H1 (cell line): ENCODE results near the gene TRIAP1. TPM values are rescaled to one million over a fixed set of nuclear protein-coding genes. Genes with fewer than 3 reads are reported as not detected.

Source experiments
- BACH1 ChIP-seq: IDR thresholded peaks from 2 replicates; pipeline ENCODE4 v1.6.1; 2012; ENCODE audit warnings: low read length, improper control_type of control experiment
- BCL11A ChIP-seq, 2 experiments: IDR thresholded peaks; one replicate each; pipeline ENCODE4 v1.6.1; 2011; ENCODE audit warnings: low read depth in 2 of 2, low read length in 2 of 2, mild to moderate bottlenecking in 2 of 2
- CBX8 ChIP-seq: fragments of 300-800, 300-1000 bp; sonication (generic); IDR thresholded peaks from 2 replicates; pipeline ENCODE4 v1.7.1; 2016; ENCODE audit warnings: low read depth, low read length, borderline replicate concordance
- JUN ChIP-seq: IDR thresholded peaks from 2 replicates; pipeline ENCODE4 v1.6.1; 2011; ENCODE audit warnings: low read depth, mild to moderate bottlenecking, improper control_type of control experiment, low read length
- RFX5 ChIP-seq: IDR thresholded peaks from 2 replicates; pipeline ENCODE4 v1.6.1; 2011; ENCODE audit warnings: low read depth, low read length, improper control_type of control experiment, borderline replicate concordance
- SIN3A ChIP-seq, 2 experiments: IDR thresholded peaks in 1 of 2; conservative IDR thresholded peaks in 1 of 2; 2 replicates each; pipeline ENCODE4 v1.6.1; 2011 to 2012; ENCODE audit warnings: low read length in 2 of 2, improper control_type of control experiment in 1 of 2, low read depth in 1 of 2, mild to moderate bottlenecking in 1 of 2
- polyA plus RNA-seq, 7 experiments: library from polyadenylated mRNA; depleted of rRNA in 3 of 7; stranded (reverse) in 5 of 7; unstranded in 2 of 7; fragments of >200 nt in 5 of 7; fragments of 200-250 nt in 2 of 7; gene quantifications; 1 replicate in 5 of 7; 2 replicates in 1 of 7; 4 replicates in 1 of 7; pipeline versions ENCODE4 v1.2.1 to v1.2.3, GENCODE V29; 2011 to 2013; ENCODE audit warnings: missing spikeins in 2 of 7, mixed read lengths in 2 of 7
- total RNA-seq: library from RNA; stranded (reverse); fragmentation: NEBNext Ultra II Directional; extraction: Animal tissue kit (Norgen Biotek cat#: 25700); gene quantifications from 2 replicates; pipeline ENCODE4 v1.2.1, GENCODE V29; 2021
- TF ChIP-seq, protein P1 (sequence below): IDR thresholded peaks from 2 replicates; pipeline ENCODE4 v1.6.1; 2012; ENCODE audit warnings: low read length, inconsistent platforms

Gene TRIAP1
- total and polyA plus RNA-seq, 2 of the 8 experiments (the other 6 are each of a cell fraction or from before 2014, with no cell fraction given) = 42.0 to 63.4 TPM

DNA sequence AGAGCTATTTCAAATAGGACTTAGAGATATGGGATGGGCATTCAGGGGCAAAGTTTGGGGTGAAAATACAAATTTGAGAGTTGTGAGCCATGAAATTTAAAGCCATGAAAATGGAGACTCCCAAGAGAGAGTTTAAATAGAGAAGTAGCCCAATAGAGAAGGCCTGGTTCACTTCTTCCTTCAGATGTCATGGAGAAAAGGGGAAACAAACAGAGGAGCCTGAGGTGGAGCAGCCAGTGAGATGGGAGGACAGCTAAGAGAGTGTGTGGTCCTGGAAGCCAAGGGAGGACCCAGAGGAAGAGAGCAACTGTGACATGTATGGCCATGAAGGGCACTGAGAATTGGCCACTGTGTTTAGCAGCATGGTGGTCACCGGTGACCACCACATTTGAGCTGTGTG, 37.4 kb upstream of the TRIAP1 start (continued):
- TF ChIP-seq, protein P1, sequence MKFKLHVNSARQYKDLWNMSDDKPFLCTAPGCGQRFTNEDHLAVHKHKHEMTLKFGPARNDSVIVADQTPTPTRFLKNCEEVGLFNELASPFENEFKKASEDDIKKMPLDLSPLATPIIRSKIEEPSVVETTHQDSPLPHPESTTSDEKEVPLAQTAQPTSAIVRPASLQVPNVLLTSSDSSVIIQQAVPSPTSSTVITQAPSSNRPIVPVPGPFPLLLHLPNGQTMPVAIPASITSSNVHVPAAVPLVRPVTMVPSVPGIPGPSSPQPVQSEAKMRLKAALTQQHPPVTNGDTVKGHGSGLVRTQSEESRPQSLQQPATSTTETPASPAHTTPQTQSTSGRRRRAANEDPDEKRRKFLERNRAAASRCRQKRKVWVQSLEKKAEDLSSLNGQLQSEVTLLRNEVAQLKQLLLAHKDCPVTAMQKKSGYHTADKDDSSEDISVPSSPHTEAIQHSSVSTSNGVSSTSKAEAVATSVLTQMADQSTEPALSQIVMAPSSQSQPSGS = no peak
- no peak for TF ChIP-seq BACH1
- TF ChIP-seq SIN3A (conservative IDR thresholded peaks at IDR 0.05 in 1 of 2, IDR thresholded peaks at IDR 0.05 in 1 of 2; ENCODE audit: low read depth in 1 of 2, low read length in 2 of 2) = no peak
- TF ChIP-seq JUN = no peak
- TF ChIP-seq CBX8 = no peak
- TF ChIP-seq BCL11A (IDR thresholded peaks at IDR 0.05; ENCODE audit: low read depth in 2 of 2, low read length in 2 of 2) = no peak
- no peak for TF ChIP-seq RFX5
- TF ChIP-seq, all 59 proteins: peak for 0
